HEK293 (cell line): Measurements from ENCODE around the gene SPIB.

ENCODE experiments used
- CTCF ChIA-PET: fragments of 350-600 bp; formaldehyde crosslinking; extraction: SDS; loops from one replicate; lab custom pipeline; 2021; ENCODE audit warnings: antibody characterized with exemption; lab: Yijun Ruan, JAX
- POLR2A ChIA-PET: fragments of 300-600 bp; formaldehyde crosslinking; extraction: SDS; loops from one replicate; lab custom pipeline; 2020; ENCODE audit warnings: antibody characterized with exemption, inconsistent platforms; lab: Yijun Ruan, JAX
- H3K27ac ChIP-seq: fragments of 200-500 bp; sonication (Bioruptor generic); 2 replicates; pipeline ENCODE4 v1.5.1; 2014; ENCODE audit warnings: low read depth, low read length, control low read depth, inconsistent platforms; ENCODE audit errors: extremely low read depth
- H3K36me3 ChIP-seq, 2 experiments: fragments of 200-500 bp in 1 of 2; sonication (Bioruptor generic) in 1 of 2; 1 replicate in 1 of 2; 2 replicates in 1 of 2; pipeline ENCODE4 v1.5.1; 2014 to 2017; ENCODE audit warnings: inconsistent platforms in 2 of 2, low read length in 2 of 2; ENCODE audit not compliant: control insufficient read depth in 2 of 2, insufficient read depth in 1 of 2
- H3K4me1 ChIP-seq: fragments of 200-500 bp; sonication (Bioruptor generic); 2 replicates; pipeline ENCODE4 v1.5.1; 2014; ENCODE audit warnings: mild to moderate bottlenecking, low read length, inconsistent platforms; ENCODE audit not compliant: control insufficient read depth, insufficient read depth
- H3K4me3 ChIP-seq: 2 replicates; pipeline ENCODE4 v1.5.1; 2011; ENCODE audit warnings: low read depth, mild to moderate bottlenecking, control low read depth, low read length, moderate library complexity
- H3K9me3 ChIP-seq: fragments of 200-500 bp; sonication (Bioruptor generic); 2 replicates; pipeline ENCODE4 v1.5.1; 2014; ENCODE audit warnings: low read depth, low read length, inconsistent platforms; ENCODE audit not compliant: control insufficient read depth, insufficient read depth
- BCL11B ChIP-seq: fragments of 450-650 bp; formaldehyde crosslinking; IDR thresholded peaks from 2 replicates; pipeline ENCODE4 v1.5.1; 2016; ENCODE audit warnings: low read depth, missing biosample characterization, missing genetic modification characterization
- EGR2 ChIP-seq: fragments of 450-650 bp; formaldehyde crosslinking; IDR thresholded peaks from 2 replicates; pipeline ENCODE4 v1.5.1; 2016; ENCODE audit warnings: low read depth, missing biosample characterization, missing genetic modification characterization
- GLIS1 ChIP-seq: fragments of 450-650 bp; formaldehyde crosslinking; IDR thresholded peaks from 2 replicates; pipeline ENCODE4 v1.5.1; 2016; ENCODE audit warnings: missing biosample characterization, missing genetic modification characterization
- GLIS2 ChIP-seq: fragments of 450-650 bp; formaldehyde crosslinking; IDR thresholded peaks from 2 replicates; pipeline ENCODE4 v1.5.1; 2016; ENCODE audit warnings: missing biosample characterization, missing genetic modification characterization
- IKZF3 ChIP-seq: fragments of 450-650 bp; IDR thresholded peaks from 2 replicates; pipeline ENCODE4 v1.5.0; 2018; ENCODE audit warnings: missing biosample characterization, mild to moderate bottlenecking, missing genetic modification characterization, moderate library complexity
- KLF1 ChIP-seq: fragments of 450-650 bp; formaldehyde crosslinking; IDR thresholded peaks from 2 replicates; pipeline ENCODE4 v1.5.1; 2016; ENCODE audit warnings: missing biosample characterization, missing genetic modification characterization
- KLF9 ChIP-seq: fragments of 450-650 bp; formaldehyde crosslinking; IDR thresholded peaks from 2 replicates; pipeline ENCODE4 v1.5.1; 2016; ENCODE audit warnings: missing biosample characterization, missing genetic modification characterization, low read depth
- SALL2 ChIP-seq: fragments of 450-650 bp; formaldehyde crosslinking; IDR thresholded peaks from 2 replicates; pipeline ENCODE4 v1.5.0; 2017; ENCODE audit warnings: missing biosample characterization, mild to moderate bottlenecking, missing genetic modification characterization, borderline replicate concordance
- SP2 ChIP-seq: fragments of 450-650 bp; formaldehyde crosslinking; IDR thresholded peaks from 2 replicates; pipeline ENCODE4 v1.5.1; 2016; ENCODE audit warnings: missing biosample characterization, missing genetic modification characterization
- YY2 ChIP-seq: fragments of 450-650 bp; formaldehyde crosslinking; IDR thresholded peaks from 2 replicates; pipeline ENCODE4 v1.5.1; 2016; ENCODE audit warnings: missing biosample characterization, missing genetic modification characterization
- ZFHX2 ChIP-seq: fragments of 450-650 bp; formaldehyde crosslinking; conservative IDR thresholded peaks from 2 replicates; pipeline ENCODE4 v1.5.1; 2016; ENCODE audit warnings: missing biosample characterization, missing genetic modification characterization
- ZFP37 ChIP-seq: fragments of 450-650 bp; formaldehyde crosslinking; IDR thresholded peaks from 2 replicates; pipeline ENCODE4 v1.5.1; 2016; ENCODE audit warnings: missing biosample characterization, missing genetic modification characterization
- ZFP69B ChIP-seq: fragments of 450-650 bp; formaldehyde crosslinking; IDR thresholded peaks from 2 replicates; pipeline ENCODE4 v1.5.1; 2016; ENCODE audit warnings: missing biosample characterization, missing genetic modification characterization
- ZIC2 ChIP-seq: fragments of 450-650 bp; formaldehyde crosslinking; IDR thresholded peaks from 2 replicates; pipeline ENCODE4 v1.5.1; 2016; ENCODE audit warnings: missing biosample characterization, missing genetic modification characterization
- ZNF146 ChIP-seq: fragments of 450-650 bp; formaldehyde crosslinking; IDR thresholded peaks from 2 replicates; pipeline ENCODE4 v1.5.1; 2016; ENCODE audit warnings: missing biosample characterization, missing genetic modification characterization
- ZNF19 ChIP-seq: fragments of 450-650 bp; formaldehyde crosslinking; IDR thresholded peaks from 2 replicates; pipeline ENCODE4; 2016; ENCODE audit warnings: missing biosample characterization, missing genetic modification characterization, low read depth
- ZNF311 ChIP-seq: fragments of 450-650 bp; formaldehyde crosslinking; IDR thresholded peaks from 2 replicates; pipeline ENCODE4 v1.5.1; 2017; ENCODE audit warnings: missing biosample characterization, missing genetic modification characterization, borderline replicate concordance
- ZNF37A ChIP-seq: fragments of 450-650 bp; IDR thresholded peaks from 2 replicates; pipeline ENCODE4 v1.5.1; 2018; ENCODE audit warnings: missing biosample characterization, missing genetic modification characterization
- ZNF394 ChIP-seq: fragments of 450-650 bp; formaldehyde crosslinking; IDR thresholded peaks from 2 replicates; pipeline ENCODE4 v1.5.1; 2016; ENCODE audit warnings: missing biosample characterization, missing genetic modification characterization, mild to moderate bottlenecking, moderate library complexity, borderline replicate concordance
- ZNF514 ChIP-seq: fragments of 450-650 bp; formaldehyde crosslinking; IDR thresholded peaks from 2 replicates; pipeline ENCODE4 v1.5.1; 2016; ENCODE audit warnings: missing biosample characterization, missing genetic modification characterization
- ZNF530 ChIP-seq: fragments of 450-650 bp; formaldehyde crosslinking; IDR thresholded peaks from 2 replicates; pipeline ENCODE4 v1.5.1; 2016; ENCODE audit warnings: low read depth, missing biosample characterization, missing genetic modification characterization
- ZNF561 ChIP-seq: fragments of 450-650 bp; IDR thresholded peaks from 2 replicates; pipeline ENCODE4 v1.5.1; 2018; ENCODE audit warnings: missing biosample characterization, missing genetic modification characterization, borderline replicate concordance
- ZNF658 ChIP-seq: fragments of 450-650 bp; formaldehyde crosslinking; IDR thresholded peaks from 2 replicates; pipeline ENCODE4; 2016; ENCODE audit warnings: missing biosample characterization, missing genetic modification characterization
- ZNF768 ChIP-seq: fragments of 450-650 bp; formaldehyde crosslinking; IDR thresholded peaks from 2 replicates; pipeline ENCODE4 v1.5.1; 2018; ENCODE audit warnings: missing biosample characterization, mild to moderate bottlenecking, missing genetic modification characterization
- ZSCAN16 ChIP-seq: fragments of 450-650 bp; formaldehyde crosslinking; IDR thresholded peaks from 2 replicates; pipeline ENCODE4 v1.5.1; 2016; ENCODE audit warnings: missing biosample characterization, missing genetic modification characterization
- TF ChIP-seq, protein P1 (sequence below): fragments of 450-650 bp; formaldehyde crosslinking; IDR thresholded peaks from 2 replicates; pipeline ENCODE4 v1.5.1; 2017; ENCODE audit warnings: missing biosample characterization, missing genetic modification characterization
- TF ChIP-seq, protein P2 (sequence below): fragments of 450-650 bp; IDR thresholded peaks from 2 replicates; pipeline ENCODE4 v1.5.1; 2018; ENCODE audit warnings: missing biosample characterization, mild to moderate bottlenecking, missing genetic modification characterization
- TF ChIP-seq, protein P3 (sequence below): fragments of 450-650 bp; formaldehyde crosslinking; optimal IDR thresholded peaks from 2 replicates; pipeline ENCODE3; 2016; ENCODE audit warnings: missing biosample characterization, mild to moderate bottlenecking, missing genetic modification characterization
- TF ChIP-seq, protein P4 (sequence below): fragments of 450-650 bp; formaldehyde crosslinking; IDR thresholded peaks from 2 replicates; pipeline ENCODE4 v1.5.1; 2016; ENCODE audit warnings: missing biosample characterization, missing genetic modification characterization

The SPIB gene

DNA sequence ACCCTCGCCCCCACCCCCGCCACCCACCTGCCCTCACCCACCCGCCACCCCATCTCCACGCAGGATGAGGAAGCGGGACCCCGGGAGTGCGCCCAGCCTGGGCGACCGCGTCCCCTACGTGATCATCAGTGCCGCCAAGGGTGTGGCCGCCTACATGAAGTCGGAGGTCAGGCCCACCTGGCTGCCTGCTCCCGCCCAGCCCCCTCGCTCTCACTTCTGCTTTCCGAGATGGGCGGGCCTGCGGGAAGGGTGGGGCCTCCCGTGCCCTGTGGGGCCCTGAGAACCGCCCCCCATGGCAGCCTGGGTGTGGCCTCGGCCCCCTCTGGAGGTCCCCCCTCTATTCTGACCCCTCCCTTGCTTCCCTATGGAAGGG lies 3.1 kb upstream of the SPIB start:
- TF ChIP-seq GLIS1 (tag by site-specific recombination) (peak; percentile 33; the same call in 1 of the 2 replicates), KLF9 (tag by site-specific recombination) (0 out of 2 replicates have a peak, but pooled peaks have one; percentile 13), EGR2 (tag by site-specific recombination) (0 out of 2 replicates have a peak, but pooled peaks have one; percentile 15), ZNF311 (tag by site-specific recombination) (no peak), ZFHX2 (tag by site-specific recombination) (peak; percentile 33; the same call in 1 of the 2 replicates), ZNF394 (tag by site-specific recombination) (no peak), GLIS2 (tag by site-specific recombination) (peak; percentile 41; the same call in 1 of the 2 replicates), IKZF3 (tag by site-specific recombination) (no peak), SP2 (tag by site-specific recombination) (0 out of 2 replicates have a peak, but pooled peaks have one; percentile 9), KLF1 (tag by site-specific recombination) (peak; percentile 91)

DNA sequence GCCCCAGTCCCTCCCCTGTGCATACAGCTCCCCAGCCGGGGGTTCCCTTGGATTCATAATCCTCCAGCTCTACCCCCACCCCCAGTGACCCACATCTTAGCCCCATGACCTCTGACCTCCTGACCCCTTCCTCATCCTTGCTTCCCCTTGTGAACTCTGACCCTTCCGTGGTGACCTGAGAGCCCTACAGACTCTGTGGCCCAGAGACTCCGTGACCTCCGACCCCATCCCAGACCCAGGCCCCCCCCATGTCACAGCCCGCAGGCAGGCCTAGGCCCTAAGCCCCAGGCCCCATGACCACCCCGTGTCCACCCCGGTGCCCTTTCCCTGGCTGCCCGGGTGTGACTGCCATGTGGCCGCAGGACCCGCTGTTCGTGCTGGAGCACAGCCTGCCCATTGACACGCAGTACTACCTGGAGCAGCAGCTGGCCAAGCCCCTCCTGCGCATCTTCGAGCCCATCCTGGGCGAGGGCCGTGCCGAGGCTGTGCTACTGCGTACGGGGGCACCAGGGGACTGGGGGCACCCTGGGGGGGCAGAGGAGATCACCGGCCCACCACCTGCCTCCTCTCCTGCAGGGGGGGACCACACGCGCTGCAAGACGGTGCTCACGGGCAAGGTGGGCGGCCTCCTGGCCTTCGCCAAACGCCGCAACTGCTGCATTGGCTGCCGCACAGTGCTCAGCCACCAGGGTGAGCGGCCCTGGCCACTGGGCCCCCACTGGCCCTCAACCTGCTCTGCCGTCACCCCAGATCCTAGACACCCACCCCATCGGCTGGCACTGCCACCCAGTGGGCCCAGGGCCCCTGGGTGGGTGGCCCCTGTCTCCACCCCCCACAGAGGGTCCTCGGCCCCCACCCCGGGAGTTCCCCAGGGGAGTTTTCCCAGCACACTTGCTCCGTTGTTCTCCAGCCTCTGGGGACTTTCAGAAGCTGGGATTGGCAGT lies 2.4 kb upstream of the SPIB start:
- ChIA-PET CTCF (interaction anchor here (0.5 to 1.8 kb wide), 6 partner anchors 9 to 124 kb away, joined by 4 to 20 read pairs (median 5); partner anchors contain the start of gene NR1H2), POLR2A (no interaction called here)
- H3K27ac ChIP-seq, result no peak overlapping the region
- no peak overlapping the region for H3K4me3 ChIP-seq
- H3K4me1 ChIP-seq, result no peaks in the 10 kb centered on the region
- H3K9me3 ChIP-seq, result no peaks in the 10 kb centered on the region
- H3K36me3 ChIP-seq, result peaks cover 16 to 37% of the 10 kb centered on the region in 2 experiments; a peak in 2 of 3 replicates
- TF ChIP-seq, protein P1, sequence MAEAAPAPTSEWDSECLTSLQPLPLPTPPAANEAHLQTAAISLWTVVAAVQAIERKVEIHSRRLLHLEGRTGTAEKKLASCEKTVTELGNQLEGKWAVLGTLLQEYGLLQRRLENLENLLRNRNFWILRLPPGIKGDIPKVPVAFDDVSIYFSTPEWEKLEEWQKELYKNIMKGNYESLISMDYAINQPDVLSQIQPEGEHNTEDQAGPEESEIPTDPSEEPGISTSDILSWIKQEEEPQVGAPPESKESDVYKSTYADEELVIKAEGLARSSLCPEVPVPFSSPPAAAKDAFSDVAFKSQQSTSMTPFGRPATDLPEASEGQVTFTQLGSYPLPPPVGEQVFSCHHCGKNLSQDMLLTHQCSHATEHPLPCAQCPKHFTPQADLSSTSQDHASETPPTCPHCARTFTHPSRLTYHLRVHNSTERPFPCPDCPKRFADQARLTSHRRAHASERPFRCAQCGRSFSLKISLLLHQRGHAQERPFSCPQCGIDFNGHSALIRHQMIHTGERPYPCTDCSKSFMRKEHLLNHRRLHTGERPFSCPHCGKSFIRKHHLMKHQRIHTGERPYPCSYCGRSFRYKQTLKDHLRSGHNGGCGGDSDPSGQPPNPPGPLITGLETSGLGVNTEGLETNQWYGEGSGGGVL (tag by site-specific recombination), result 0 out of 2 replicates have a peak, but pooled peaks have one; percentile 10
- TF ChIP-seq YY2 (tag by site-specific recombination) (no peak), ZNF561 (no peak), GLIS1 (tag by site-specific recombination) (peak; percentile 65), ZNF146 (no peak), ZNF768 (tag by site-specific recombination) (no peak), ZIC2 (tag by site-specific recombination) (no peak), ZNF514 (tag by site-specific recombination) (no peak), BCL11B (peak; percentile 100), ZNF530 (no peak), ZFP37 (tag by site-specific recombination) (no peak), ZSCAN16 (tag by site-specific recombination) (no peak), ZFP69B (tag by site-specific recombination) (no peak), ZNF658 (tag by site-specific recombination) (no peak), SALL2 (tag by site-specific recombination) (no peak), ZNF37A (tag by site-specific recombination) (no peak), ZNF19 (no peak)
- TF ChIP-seq, protein P2, sequence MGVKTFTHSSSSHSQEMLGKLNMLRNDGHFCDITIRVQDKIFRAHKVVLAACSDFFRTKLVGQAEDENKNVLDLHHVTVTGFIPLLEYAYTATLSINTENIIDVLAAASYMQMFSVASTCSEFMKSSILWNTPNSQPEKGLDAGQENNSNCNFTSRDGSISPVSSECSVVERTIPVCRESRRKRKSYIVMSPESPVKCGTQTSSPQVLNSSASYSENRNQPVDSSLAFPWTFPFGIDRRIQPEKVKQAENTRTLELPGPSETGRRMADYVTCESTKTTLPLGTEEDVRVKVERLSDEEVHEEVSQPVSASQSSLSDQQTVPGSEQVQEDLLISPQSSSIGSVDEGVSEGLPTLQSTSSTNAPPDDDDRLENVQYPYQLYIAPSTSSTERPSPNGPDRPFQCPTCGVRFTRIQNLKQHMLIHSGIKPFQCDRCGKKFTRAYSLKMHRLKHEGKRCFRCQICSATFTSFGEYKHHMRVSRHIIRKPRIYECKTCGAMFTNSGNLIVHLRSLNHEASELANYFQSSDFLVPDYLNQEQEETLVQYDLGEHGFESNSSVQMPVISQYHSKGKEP (tag by site-specific recombination), result no peak
- TF ChIP-seq, protein P3, sequence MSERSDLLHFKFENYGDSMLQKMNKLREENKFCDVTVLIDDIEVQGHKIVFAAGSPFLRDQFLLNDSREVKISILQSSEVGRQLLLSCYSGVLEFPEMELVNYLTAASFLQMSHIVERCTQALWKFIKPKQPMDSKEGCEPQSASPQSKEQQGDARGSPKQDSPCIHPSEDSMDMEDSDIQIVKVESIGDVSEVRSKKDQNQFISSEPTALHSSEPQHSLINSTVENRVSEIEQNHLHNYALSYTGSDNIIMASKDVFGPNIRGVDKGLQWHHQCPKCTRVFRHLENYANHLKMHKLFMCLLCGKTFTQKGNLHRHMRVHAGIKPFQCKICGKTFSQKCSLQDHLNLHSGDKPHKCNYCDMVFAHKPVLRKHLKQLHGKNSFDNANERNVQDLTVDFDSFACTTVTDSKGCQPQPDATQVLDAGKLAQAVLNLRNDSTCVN (tag by site-specific recombination), result peak; percentile 7
- TF ChIP-seq, protein P4, sequence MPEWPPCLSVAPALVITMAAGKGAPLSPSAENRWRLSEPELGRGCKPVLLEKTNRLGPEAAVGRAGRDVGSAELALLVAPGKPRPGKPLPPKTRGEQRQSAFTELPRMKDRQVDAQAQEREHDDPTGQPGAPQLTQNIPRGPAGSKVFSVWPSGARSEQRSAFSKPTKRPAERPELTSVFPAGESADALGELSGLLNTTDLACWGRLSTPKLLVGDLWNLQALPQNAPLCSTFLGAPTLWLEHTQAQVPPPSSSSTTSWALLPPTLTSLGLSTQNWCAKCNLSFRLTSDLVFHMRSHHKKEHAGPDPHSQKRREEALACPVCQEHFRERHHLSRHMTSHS (tag by site-specific recombination), result no peak

More for the DNA sequence above, 3.1 kb upstream of the SPIB start:
- Histone ChIP-seq H3K4me3 (no peak overlapping the region), H3K9me3 (no peaks in the 10 kb centered on the region), H3K4me1 (no peaks in the 10 kb centered on the region), H3K27ac (no peak overlapping the region), H3K36me3 (peaks cover 17 to 43% of the 10 kb centered on the region in 2 experiments; a peak in 2 of 3 replicates)
- ChIA-PET CTCF (interaction anchor here (0.6 to 1.8 kb wide), 13 partner anchors 9 to 71 kb away, joined by 3 to 20 read pairs (median 4); partner anchors contain the start of genes NR1H2 and POLD1), POLR2A (interaction anchor here (1.1 kb wide), 1 partner anchor 31 kb away, joined by 4 read pairs; the partner anchor contains the start of gene POLD1)
